Common myeloid progenitor, CD34-positive (primary cell): ENCODE results near the gene SPPL3.
A peak's percentile ranks its signal among the peaks of the same experiment; 100 is the strongest.

Experiments
- CTCF ChIA-PET: fragments of 350-600 bp; sonication (Branson Sonifier 250); formaldehyde crosslinking; loops from one replicate; lab custom pipeline; 2021; ENCODE audit warnings: antibody characterized with exemption; lab: Charles Lee
- POLR2A ChIA-PET: fragments of 350-600 bp; sonication (Branson Sonifier 250); formaldehyde crosslinking; loops from one replicate; lab custom pipeline; 2021; ENCODE audit warnings: antibody characterized with exemption; lab: Charles Lee
- DNase-seq, 3 donors: peaks; one replicate each; pipeline versions ENCODE4 v3.0.0 to v3.0.0-alpha.2; 2013
- H3K27ac ChIP-seq, 2 experiments: 1 replicate in 1 of 2; 2 replicates in 1 of 2; pipeline ENCODE4 v1.7.0; 2013; ENCODE audit warnings: inconsistent platforms in 2 of 2, low read length in 2 of 2, mild to moderate bottlenecking in 2 of 2, low read depth in 1 of 2, moderate library complexity in 1 of 2; ENCODE audit not compliant: severe bottlenecking in 2 of 2, insufficient read depth in 1 of 2, poor library complexity in 1 of 2
- H3K27me3 ChIP-seq, 5 experiments: replicated peaks in 2 of 5; 1 replicate in 3 of 5; 2 replicates in 2 of 5; pipeline versions ENCODE4 v1.6.1 to v1.7.0; 2013; ENCODE audit warnings: low read length in 4 of 5, mild to moderate bottlenecking in 2 of 5, moderate library complexity in 2 of 5, inconsistent platforms in 1 of 5; ENCODE audit not compliant: insufficient read depth in 5 of 5, control insufficient read depth in 4 of 5
- H3K36me3 ChIP-seq, 4 experiments: 1 replicate in 2 of 4; 2 replicates in 2 of 4; pipeline versions ENCODE4 v1.6.1 to v1.7.0; 2013; ENCODE audit warnings: low read length in 3 of 4, control low read depth in 1 of 4, mild to moderate bottlenecking in 1 of 4; ENCODE audit not compliant: control insufficient read depth in 4 of 4, insufficient read depth in 4 of 4
- H3K4me1 ChIP-seq, 4 experiments: 1 replicate in 3 of 4; 2 replicates in 1 of 4; pipeline versions ENCODE4 v1.6.1 to v1.7.1; 2013; ENCODE audit warnings: low read length in 3 of 4, mild to moderate bottlenecking in 3 of 4, control low read depth in 1 of 4, inconsistent platforms in 1 of 4, moderate library complexity in 1 of 4; ENCODE audit not compliant: control insufficient read depth in 4 of 4, insufficient read depth in 4 of 4; ENCODE audit errors: control extremely low read depth in 1 of 4
- H3K4me3 ChIP-seq, 7 experiments: 1 replicate in 4 of 7; 2 replicates in 3 of 7; pipeline versions ENCODE4 v1.5.1 to v1.7.0; 2013; ENCODE audit warnings: mild to moderate bottlenecking in 7 of 7, low read length in 6 of 7, moderate library complexity in 6 of 7, inconsistent platforms in 2 of 7, low read depth in 2 of 7, control low read depth in 1 of 7; ENCODE audit not compliant: insufficient read depth in 4 of 7, control insufficient read depth in 1 of 7; ENCODE audit errors: extremely low read depth in 1 of 7
- H3K9me3 ChIP-seq, 5 experiments: 1 replicate in 4 of 5; 2 replicates in 1 of 5; pipeline versions ENCODE4 v1.6.1 to v1.7.1; 2013; ENCODE audit warnings: low read length in 4 of 5, mild to moderate bottlenecking in 2 of 5, inconsistent platforms in 1 of 5, low read depth in 1 of 5, moderate library complexity in 1 of 5; ENCODE audit not compliant: control insufficient read depth in 4 of 5, insufficient read depth in 2 of 5; ENCODE audit errors: control extremely low read depth in 1 of 5
- WGBS: methylation state at CpG from one replicate; pipeline ENCODE4 v1.1.5; 2013; ENCODE audit not compliant: insufficient coverage; 5-methylcytosine and 5-hydroxymethylcytosine counted together

The SPPL3 gene

GRCh38 chr12:120822832-120823503 is 81.2 kb downstream of the SPPL3 start:
- no peak overlapping the region for H3K4me3 ChIP-seq
- H3K4me1 ChIP-seq, result no peaks in the 10 kb centered on the region
- H3K27ac ChIP-seq, result no peak overlapping the region
- ChIA-PET POLR2A (no interaction called here), CTCF (interaction anchor here (5.1 kb wide), 1 partner anchor 12 kb away, joined by 19 read pairs; no protein-coding TSS in a partner anchor)
- H3K27me3 ChIP-seq, result no peaks in the 10 kb centered on the region
- DNase-seq, result no peak
- no peaks in the 10 kb centered on the region for H3K36me3 ChIP-seq
- no peaks in the 10 kb centered on the region for H3K9me3 ChIP-seq
- 96% methylated on average over 4 of the region's 9 CpGs for WGBS

DNA sequence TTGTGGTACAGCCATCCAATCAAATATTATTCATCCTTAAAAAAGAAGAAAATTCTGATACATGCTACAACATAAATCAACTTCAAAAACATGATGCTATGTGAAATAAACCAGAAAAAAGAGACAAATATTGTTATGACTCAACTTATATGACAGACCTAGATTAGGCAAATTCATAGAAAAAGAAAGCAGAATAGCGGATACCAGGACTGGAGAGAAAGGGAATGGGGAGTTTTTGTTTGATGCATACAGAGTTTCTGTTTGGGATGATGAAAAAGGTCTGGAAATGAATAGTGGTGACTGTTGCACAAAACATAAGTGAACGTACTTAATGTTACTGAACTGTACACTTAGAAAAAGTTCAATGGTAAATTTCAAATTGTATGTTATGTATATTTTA is 82.3 kb downstream of the SPPL3 start:
- CTCF ChIA-PET, result no interaction called here
- WGBS, result 100% methylated on average over 1 of the region's 2 CpGs
- no peak overlapping the region for H3K27ac ChIP-seq

DNA sequence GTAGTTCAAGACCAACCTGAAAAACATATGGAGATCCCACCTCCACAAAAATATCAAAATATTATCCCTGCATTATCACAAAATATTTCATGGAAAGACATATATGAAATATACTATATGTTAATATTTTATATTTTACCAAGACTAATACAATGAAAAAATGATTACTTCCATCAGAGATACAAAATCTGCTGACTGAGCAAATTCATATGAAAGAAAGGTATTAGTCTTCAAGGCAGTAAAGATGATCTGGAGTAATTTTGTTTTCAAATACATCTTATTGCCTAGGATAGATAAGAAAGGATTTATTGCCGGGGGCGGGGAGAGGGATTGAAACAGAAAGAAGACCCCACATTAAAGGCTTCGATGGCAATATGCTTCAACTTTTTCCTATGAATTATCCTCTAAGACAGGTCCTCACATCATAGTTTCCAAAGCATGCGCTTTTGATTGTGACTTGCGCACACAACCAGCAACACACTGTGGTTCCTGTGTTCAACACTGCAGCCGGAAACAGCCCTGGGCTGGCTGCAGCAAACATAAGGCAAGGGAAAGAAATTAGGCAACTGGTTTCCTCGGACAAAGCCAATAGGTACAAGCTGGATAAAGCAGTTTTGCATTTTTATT is 83.2 kb downstream of the SPPL3 start:
- WGBS, result 92% methylated on average over 7 of the region's 7 CpGs
- no peak for DNase-seq
- ChIA-PET POLR2A (no interaction called here), CTCF (no interaction called here)
- Histone ChIP-seq H3K27ac (no peak overlapping the region), H3K27me3 (no peaks in the 10 kb centered on the region), H3K36me3 (no peaks in the 10 kb centered on the region), H3K9me3 (no peaks in the 10 kb centered on the region), H3K4me1 (no peaks in the 10 kb centered on the region), H3K4me3 (no peak overlapping the region)

More for the DNA sequence above, 82.3 kb downstream of the SPPL3 start:
- H3K4me1 ChIP-seq, result no peaks in the 10 kb centered on the region
- POLR2A ChIA-PET, result no interaction called here
- no peaks in the 10 kb centered on the region for H3K36me3 ChIP-seq
- H3K4me3 ChIP-seq, result no peak overlapping the region
- DNase-seq, result no peak
- no peaks in the 10 kb centered on the region for H3K9me3 ChIP-seq
- H3K27me3 ChIP-seq, result no peaks in the 10 kb centered on the region

DNA sequence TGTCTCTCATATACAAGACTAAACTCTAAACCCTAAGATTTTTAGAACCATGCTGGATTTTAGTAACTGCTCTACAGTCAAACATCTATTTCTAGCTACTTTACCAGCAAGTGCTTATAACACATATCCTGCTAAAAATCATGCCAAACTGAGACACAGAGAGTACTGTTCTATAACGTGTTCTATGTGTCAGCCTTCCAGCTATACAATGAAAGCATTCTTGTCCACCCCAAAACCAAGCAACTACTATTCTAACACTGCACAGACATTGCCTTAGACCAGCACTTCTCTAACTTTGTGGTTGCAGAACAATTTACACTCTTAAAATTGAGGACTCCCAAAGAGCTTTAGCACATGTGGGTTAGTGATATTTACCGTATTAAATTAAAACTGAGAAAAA is 85.7 kb downstream of the SPPL3 start:
- no peaks in the 10 kb centered on the region for H3K9me3 ChIP-seq
- no peaks in the 10 kb centered on the region for H3K27me3 ChIP-seq
- no peak overlapping the region for H3K27ac ChIP-seq
- ChIA-PET CTCF (interaction anchor here (1.1 to 1.8 kb wide), 2 partner anchors 18 to 36 kb away, joined by 4 read pairs; no protein-coding TSS in a partner anchor), POLR2A (no interaction called here)
- peaks cover 4 to 8% (median 5%) of the 10 kb centered on the region in 4 experiments for H3K4me1 ChIP-seq
- no peak overlapping the region for H3K4me3 ChIP-seq
- no peaks in the 10 kb centered on the region for H3K36me3 ChIP-seq
- 100% methylated on average over 1 of the region's 2 CpGs for WGBS
- DNase-seq, result no peak

GRCh38 chr12:120817559-120818330 is 86.4 kb downstream of the SPPL3 start:
- DNase-seq, result no peak
- ChIA-PET CTCF (interaction anchor here (1.1 to 1.8 kb wide), 2 partner anchors 18 to 37 kb away, joined by 4 read pairs; no protein-coding TSS in a partner anchor), POLR2A (no interaction called here)

DNA sequence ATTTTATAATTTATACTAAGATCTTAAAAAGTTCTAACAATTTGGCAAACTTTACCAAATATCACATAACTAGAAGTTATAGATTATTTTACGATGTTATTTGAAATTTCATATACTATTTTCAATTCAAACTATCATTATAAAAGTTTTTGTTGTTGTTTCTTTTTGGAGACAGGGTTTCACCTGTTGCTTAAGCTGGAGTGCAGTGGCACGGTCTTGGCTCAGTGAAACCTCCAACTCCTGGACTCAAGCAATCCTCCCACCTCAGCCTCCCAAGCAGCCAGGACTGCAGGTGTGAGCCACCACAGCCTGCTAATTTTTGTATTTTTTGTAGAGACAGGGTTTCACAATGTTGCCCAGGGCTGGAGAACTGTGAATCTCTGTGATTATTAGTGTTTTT is 87.8 kb downstream of the SPPL3 start:
- no peak for DNase-seq
- Histone ChIP-seq H3K4me3 (no peak overlapping the region), H3K27ac (peak overlapping the region in 1 of 2 experiments; percentile 12), H3K36me3 (peaks cover 0 to 2% (median 0%) of the 10 kb centered on the region in 4 experiments), H3K9me3 (no peaks in the 10 kb centered on the region), H3K4me1 (peaks cover 4 to 8% (median 5%) of the 10 kb centered on the region in 4 experiments), H3K27me3 (no peaks in the 10 kb centered on the region)
- CTCF ChIA-PET, result no interaction called here
- POLR2A ChIA-PET, result interaction anchor here (1.1 kb wide), 1 partner anchor 38 kb away, joined by 3 read pairs; no protein-coding TSS in a partner anchor
- WGBS, result no CpG with 5 or more reads among the region's 2 CpGs

More at GRCh38 chr12:120817559-120818330, 86.4 kb downstream of the SPPL3 start:
- Histone ChIP-seq H3K36me3 (no peaks in the 10 kb centered on the region), H3K4me3 (no peak overlapping the region), H3K27ac (no peak overlapping the region), H3K9me3 (no peaks in the 10 kb centered on the region), H3K27me3 (no peaks in the 10 kb centered on the region), H3K4me1 (peaks cover 4 to 8% (median 5%) of the 10 kb centered on the region in 4 experiments)
- WGBS, result 87% methylated on average over 3 of the region's 6 CpGs
